ENCODE results near the gene EPB41.
"Not testable (repeated sequence)": the region's sequence is repeated elsewhere in the genome, so short reads cannot be mapped to it uniquely, and the experiment has no call there.

Gene EPB41

DNA sequence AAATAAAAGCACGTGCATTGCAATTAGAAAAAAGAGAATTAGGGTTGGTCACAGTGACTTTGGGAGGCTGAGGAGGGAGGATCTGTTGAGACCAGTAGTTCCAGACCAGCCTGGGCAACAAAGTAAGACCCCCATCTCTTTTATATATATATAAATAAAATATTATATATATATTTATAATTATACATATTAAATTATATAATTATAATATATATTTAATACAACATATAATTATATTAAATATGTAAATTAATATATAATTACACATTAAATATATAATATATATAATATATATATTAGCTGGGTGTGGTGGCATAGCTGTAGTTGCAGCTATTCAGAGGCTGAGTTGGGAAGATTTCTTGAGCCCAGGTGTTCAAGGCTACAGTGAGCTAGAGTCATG is 186.1 kb downstream of the EPB41 start:
- H3K79me2 ChIP-seq (ENCODE audit: insufficient read depth, low read depth): no peaks in the 10 kb centered on the region
- no peaks in the 10 kb centered on the region for H4K20me1 ChIP-seq (ENCODE audit: insufficient read depth)
- H3K4me1 ChIP-seq (ENCODE audit: low read depth, poor library complexity, severe bottlenecking): no peaks in the 10 kb centered on the region
- no peak overlapping the region for H3K27ac ChIP-seq
- no peak overlapping the region for H3K4me3 ChIP-seq (IDR thresholded peaks at IDR 0.05; ENCODE audit: insufficient read depth, low read depth, low read length)
- H3K9ac ChIP-seq: no peak overlapping the region
- H3K36me3 ChIP-seq (ENCODE audit: insufficient read depth): no peaks in the 10 kb centered on the region
- H2AFZ ChIP-seq (ENCODE audit: low read depth): no peak overlapping the region
- no peak overlapping the region for H3K4me2 ChIP-seq
- H3K27me3 ChIP-seq (ENCODE audit: insufficient read depth, low read depth): no peaks in the 10 kb centered on the region
- TF ChIP-seq, protein P1, sequence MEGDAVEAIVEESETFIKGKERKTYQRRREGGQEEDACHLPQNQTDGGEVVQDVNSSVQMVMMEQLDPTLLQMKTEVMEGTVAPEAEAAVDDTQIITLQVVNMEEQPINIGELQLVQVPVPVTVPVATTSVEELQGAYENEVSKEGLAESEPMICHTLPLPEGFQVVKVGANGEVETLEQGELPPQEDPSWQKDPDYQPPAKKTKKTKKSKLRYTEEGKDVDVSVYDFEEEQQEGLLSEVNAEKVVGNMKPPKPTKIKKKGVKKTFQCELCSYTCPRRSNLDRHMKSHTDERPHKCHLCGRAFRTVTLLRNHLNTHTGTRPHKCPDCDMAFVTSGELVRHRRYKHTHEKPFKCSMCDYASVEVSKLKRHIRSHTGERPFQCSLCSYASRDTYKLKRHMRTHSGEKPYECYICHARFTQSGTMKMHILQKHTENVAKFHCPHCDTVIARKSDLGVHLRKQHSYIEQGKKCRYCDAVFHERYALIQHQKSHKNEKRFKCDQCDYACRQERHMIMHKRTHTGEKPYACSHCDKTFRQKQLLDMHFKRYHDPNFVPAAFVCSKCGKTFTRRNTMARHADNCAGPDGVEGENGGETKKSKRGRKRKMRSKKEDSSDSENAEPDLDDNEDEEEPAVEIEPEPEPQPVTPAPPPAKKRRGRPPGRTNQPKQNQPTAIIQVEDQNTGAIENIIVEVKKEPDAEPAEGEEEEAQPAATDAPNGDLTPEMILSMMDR (conservative IDR thresholded peaks at IDR 0.05; ENCODE audit: low read depth, low read length): no peak

DNA sequence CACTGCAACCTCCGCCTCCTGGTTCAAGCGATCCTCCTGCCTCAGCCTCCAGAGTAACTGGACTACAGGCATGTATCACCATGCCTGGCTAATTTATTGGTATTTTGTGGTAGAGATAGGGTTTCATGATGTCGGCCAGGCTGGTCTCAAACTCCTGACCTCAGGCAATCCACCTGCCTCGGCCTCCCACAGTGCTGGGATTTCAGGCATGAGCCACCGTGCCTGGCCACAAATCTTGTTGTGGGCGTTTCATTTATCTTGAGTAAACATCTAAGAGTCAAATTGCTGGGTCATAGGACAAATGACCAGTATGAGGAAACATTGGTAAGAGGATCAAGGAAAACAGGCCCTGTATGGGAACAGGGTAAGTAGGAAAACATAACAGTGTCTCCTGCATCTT is 191.5 kb downstream of the EPB41 start:
- no peak overlapping the region for H3K9ac ChIP-seq
- H3K79me2 ChIP-seq (ENCODE audit: insufficient read depth, low read depth): no peaks in the 10 kb centered on the region
- TF ChIP-seq, protein P1 (conservative IDR thresholded peaks at IDR 0.05; ENCODE audit: low read depth, low read length): no peak
- no peak overlapping the region for H3K4me2 ChIP-seq
- no peak overlapping the region for H2AFZ ChIP-seq (ENCODE audit: low read depth)
- no peaks in the 10 kb centered on the region for H3K4me1 ChIP-seq (ENCODE audit: low read depth, poor library complexity, severe bottlenecking)
- H4K20me1 ChIP-seq (ENCODE audit: insufficient read depth): no peaks in the 10 kb centered on the region
- no peaks in the 10 kb centered on the region for H3K36me3 ChIP-seq (ENCODE audit: insufficient read depth)
- no peak overlapping the region for H3K27ac ChIP-seq
- H3K27me3 ChIP-seq (ENCODE audit: insufficient read depth, low read depth): no peaks in the 10 kb centered on the region
- H3K4me3 ChIP-seq (IDR thresholded peaks at IDR 0.05; ENCODE audit: insufficient read depth, low read depth, low read length): no peak overlapping the region

DNA sequence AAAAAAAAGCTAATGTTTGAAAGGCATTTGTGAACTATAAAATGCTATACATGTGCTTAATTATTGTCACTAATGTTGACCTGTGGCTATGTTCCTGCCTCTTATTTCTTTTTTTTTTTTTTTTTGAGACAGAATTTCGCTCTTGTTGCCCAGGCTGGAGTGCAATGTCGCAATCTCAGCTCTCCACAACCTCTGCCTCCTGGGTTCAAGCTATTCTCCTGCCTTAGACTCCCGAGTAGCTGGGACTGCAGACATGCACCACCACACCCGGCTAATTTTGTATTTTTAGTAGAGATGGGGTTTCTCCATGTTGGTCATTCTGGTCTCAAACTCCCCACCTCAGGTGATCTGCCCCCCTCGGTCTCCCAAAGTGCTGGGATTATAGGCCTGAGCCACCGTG is 193.7 kb downstream of the EPB41 start:
- not testable (repeated sequence) for H3K4me2 ChIP-seq; H3K36me3 ChIP-seq (ENCODE audit: insufficient read depth); H3K9ac ChIP-seq; H3K4me1 ChIP-seq (ENCODE audit: low read depth, poor library complexity, severe bottlenecking); H3K4me3 ChIP-seq (IDR thresholded peaks at IDR 0.05; ENCODE audit: insufficient read depth, low read depth, low read length); H3K27ac ChIP-seq; H3K27me3 ChIP-seq (ENCODE audit: insufficient read depth, low read depth); H4K20me1 ChIP-seq (ENCODE audit: insufficient read depth); H3K79me2 ChIP-seq (ENCODE audit: insufficient read depth, low read depth); H2AFZ ChIP-seq (ENCODE audit: low read depth)

DNA sequence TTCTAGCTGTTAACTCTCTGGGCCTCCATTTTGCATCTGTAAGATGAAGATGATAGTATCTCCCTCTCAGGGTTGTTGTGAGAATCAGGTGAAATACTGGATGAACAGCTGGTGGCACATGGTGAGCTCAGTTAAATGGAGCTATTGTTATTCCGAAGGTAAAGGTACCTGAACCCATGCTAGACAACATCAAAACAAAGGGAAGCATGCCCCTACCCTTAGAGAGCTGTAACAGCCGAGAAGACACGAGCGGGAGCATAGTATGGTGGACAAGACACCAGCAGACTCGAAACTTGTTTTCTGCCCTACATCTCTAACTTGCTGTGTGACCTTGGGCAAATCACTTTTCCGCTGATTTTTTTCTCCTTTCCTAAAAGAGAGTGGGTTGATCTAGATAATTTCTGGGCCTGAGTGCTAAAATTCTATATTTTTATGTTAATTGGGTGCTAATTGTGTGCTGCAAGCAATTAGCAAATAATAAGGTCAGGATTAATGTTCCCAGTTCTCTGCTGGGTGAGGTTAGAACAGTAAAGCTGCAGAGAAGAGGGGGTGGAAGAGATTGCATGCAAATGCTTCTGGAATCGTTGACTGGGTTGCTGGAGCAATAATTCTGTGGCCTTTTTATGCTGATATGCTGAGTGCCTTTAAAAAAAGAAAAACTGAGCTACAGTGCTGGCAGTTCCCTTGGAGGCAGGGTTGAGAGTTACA is 198.5 kb downstream of the EPB41 start:
- no peak overlapping the region for H3K4me3 ChIP-seq (IDR thresholded peaks at IDR 0.05; ENCODE audit: insufficient read depth, low read depth, low read length)
- TF ChIP-seq, protein P1 (conservative IDR thresholded peaks at IDR 0.05; ENCODE audit: low read depth, low read length): no peak
- no peak overlapping the region for H3K4me2 ChIP-seq
- H3K36me3 ChIP-seq (ENCODE audit: insufficient read depth): peaks cover under 1% of the 10 kb centered on the region; the same call in 1 of the 2 replicates
- H3K27me3 ChIP-seq (ENCODE audit: insufficient read depth, low read depth): no peaks in the 10 kb centered on the region
- no peaks in the 10 kb centered on the region for H3K4me1 ChIP-seq (ENCODE audit: low read depth, poor library complexity, severe bottlenecking)
- H3K9ac ChIP-seq: no peak overlapping the region
- H3K79me2 ChIP-seq (ENCODE audit: insufficient read depth, low read depth): no peaks in the 10 kb centered on the region
- H3K27ac ChIP-seq: no peak overlapping the region
- no peak overlapping the region for H2AFZ ChIP-seq (ENCODE audit: low read depth)
- H4K20me1 ChIP-seq (ENCODE audit: insufficient read depth): no peaks in the 10 kb centered on the region

DNA sequence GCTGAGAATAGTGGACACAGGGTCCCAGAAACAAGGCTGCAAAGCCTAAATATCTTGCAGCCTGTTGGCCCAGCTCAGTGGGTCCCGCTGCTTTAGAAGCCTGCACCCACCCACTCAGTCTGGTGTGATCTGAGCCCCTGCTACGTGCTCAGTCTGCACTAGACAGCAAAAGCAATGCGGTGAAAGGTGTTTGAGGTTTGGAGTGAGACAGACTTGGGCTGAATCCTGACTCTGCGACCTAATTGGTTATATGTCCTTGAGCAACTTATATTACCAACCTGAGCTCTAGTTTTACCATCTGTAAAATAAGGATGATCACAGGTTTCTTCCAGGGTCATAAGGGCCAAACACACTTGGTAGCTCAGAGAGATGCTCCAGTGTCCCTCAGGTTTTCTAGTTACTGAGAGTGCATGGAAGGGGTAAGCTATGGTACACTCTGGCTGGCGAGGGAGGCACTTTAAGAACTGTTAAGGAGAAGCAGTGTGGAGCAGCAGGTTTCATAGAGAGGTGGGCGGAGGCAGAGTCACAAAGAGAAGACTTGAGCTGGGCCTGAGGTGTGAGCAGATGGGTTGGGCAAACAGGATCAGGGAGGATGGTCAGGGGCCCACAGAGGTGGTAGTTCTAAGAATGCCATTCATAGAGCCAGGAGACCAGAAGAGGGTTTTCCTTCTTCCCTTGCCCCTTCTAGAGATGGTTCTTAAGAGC is 199.2 kb downstream of the EPB41 start:
- H3K79me2 ChIP-seq (ENCODE audit: insufficient read depth, low read depth): no peaks in the 10 kb centered on the region
- H3K4me3 ChIP-seq (IDR thresholded peaks at IDR 0.05; ENCODE audit: insufficient read depth, low read depth, low read length): no peak overlapping the region
- TF ChIP-seq, protein P1 (conservative IDR thresholded peaks at IDR 0.05; ENCODE audit: low read depth, low read length): no peak
- no peak overlapping the region for H2AFZ ChIP-seq (ENCODE audit: low read depth)
- H3K36me3 ChIP-seq (ENCODE audit: insufficient read depth): peaks cover 3% of the 10 kb centered on the region; the same call in 1 of the 2 replicates
- H3K4me2 ChIP-seq: no peak overlapping the region
- H3K27me3 ChIP-seq (ENCODE audit: insufficient read depth, low read depth): no peaks in the 10 kb centered on the region
- H3K4me1 ChIP-seq (ENCODE audit: low read depth, poor library complexity, severe bottlenecking): no peaks in the 10 kb centered on the region
- H3K27ac ChIP-seq: no peak overlapping the region
- no peaks in the 10 kb centered on the region for H4K20me1 ChIP-seq (ENCODE audit: insufficient read depth)
- H3K9ac ChIP-seq: no peak overlapping the region

Measured in KMS-11 (cell line).